Measurements from ENCODE around the gene TMEM131L.

The TMEM131L gene

DNA sequence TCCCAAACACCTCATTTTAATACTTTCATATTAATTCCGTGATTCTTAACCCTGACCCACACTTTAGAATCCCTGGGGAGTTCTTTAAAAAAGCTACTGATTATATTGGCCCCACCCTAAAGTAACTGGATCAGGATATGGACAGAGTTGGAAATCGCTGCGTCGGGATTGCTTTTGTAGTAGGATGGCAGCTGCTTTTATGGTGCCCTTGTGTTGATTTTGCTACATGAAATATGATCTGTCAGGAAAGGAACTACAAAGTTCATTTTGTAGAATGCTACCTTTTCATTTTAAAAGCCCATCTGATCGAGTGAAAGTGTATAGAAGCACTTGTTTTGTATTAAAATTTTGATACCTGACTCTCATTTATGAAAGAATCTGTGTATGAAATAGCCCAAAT is 43.6 kb downstream of the TMEM131L start:
- no peak for DNase-seq

DNA sequence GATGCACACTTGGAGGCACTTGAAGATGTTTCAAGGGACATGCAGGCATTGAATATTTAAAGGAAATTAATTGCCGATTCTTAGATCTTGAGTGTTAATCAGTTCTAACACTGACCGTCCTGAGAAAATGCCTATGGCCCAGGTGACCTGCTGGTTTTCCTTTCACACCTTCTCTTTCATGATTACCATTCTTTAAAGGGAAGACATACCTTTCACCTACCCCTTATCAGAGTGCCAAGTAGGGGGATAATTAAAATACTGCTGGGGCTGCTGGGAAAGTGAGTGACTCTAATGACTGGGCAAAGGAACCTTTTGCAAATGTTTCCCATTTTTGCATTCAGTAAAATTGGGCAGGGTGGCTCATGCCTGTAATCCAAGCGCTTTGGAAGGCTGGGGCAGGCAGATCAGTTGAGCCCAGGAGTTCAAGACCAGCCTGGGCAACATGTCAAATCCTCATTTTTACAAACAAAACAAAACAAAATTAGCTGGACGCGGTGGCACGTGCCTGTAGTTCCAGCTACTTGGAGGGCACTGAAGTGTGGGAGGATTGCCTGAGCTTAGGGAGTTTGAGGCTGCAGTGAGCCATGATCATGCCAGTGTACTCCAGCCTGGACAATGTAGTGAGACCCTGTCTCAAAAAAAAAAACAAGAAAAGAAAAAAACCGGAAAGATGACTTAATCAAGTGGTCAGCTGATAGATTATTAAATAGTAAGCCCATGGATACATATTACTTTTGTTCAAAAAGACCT is 44.3 kb downstream of the TMEM131L start:
- no peak for DNase-seq

DNA sequence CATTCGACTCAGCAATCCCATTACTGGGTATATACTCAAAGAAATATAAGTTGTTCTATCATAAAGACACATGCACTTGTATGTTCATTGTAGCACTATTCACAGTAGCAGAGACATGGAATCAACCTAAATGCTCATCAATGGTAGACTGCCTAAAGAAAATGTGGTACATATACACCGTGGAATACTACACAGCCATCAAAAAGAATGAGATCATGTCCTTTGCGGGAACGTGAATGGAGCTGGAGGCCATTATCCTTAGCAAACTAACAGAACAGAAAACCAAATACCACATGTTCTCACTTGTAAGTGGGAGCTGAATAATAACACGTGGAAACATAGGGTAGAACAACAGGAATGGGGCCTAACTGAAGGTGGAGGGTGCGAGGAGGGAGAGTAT is 44.9 kb downstream of the TMEM131L start:
- DNase-seq: no peak

DNA sequence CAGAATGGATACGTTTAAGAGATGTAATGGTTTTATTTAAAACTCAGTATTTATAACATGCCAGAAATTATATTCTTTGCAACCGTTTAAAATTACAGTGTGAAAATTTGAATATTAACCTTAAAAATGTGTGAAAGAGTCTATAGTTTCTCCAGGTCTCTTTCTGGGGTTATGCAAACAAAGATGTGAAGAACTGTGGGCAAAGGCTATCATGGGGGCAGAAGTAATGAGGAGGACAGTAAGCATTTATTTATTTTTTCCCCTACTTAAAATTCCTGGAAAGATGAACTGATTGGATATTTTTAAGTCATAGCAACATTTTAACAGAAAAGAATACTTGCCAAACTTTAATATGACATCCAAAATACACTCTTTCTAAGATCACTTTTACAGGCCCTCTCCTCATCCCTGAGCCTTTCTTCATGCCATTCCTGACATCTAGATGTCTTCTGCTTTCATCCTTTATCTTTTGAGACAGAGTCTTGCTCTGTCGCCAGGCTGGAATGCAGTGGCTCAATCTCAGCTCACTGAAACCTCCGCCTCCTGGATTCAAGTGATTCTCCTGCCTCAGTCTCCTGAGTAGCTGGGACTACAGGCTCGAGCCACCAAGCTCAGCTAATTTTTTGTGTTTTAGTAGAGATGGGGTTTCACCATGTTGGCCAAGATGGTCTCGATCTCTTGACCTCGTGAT is 46.1 kb downstream of the TMEM131L start:
- no peak for DNase-seq

DNA sequence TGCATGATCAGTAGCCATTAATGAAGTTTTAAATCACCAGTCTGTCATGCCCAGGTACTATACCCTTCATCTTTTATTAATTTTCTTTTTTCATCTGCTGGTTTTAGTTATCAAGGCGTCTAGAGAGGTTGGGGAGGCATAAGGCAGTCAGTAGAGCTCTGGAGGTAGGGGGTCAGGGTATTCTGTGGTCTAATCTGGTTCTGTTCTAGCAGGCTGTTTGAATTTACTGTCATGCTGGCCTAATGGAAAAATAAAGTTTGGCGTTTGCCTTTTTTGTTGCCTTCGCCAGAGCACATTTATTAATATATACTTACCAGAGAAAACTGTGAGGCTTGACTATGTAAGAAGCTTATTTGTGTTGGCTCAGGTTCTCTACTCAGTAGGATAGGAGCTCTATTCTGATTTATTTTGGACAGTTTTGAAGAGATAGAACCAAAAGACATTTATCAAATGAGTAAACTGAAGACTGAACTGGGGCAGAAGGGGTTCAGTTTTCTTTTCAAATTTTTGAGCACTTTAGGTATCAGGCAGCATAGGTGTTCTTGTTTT is 46.9 kb downstream of the TMEM131L start:
- DNase-seq: no peak

DNA sequence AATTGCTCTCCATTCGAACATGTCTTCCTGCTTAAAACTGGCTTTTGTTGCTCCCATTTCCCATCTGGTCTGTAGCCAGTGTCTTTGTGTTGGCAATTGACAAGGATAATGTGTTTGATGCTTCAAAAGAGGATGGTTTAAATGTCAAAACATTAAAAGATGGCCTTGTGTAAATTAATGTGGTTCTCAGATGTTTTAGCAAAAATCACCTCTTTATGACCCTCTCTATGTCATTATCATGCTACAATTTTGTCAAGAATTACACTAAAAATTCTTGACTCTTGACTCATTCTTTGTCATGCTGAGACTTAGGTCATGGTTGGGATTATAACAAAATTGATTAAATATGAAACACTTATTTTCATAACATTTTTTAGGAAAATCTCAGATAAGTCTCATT is 47.4 kb downstream of the TMEM131L start:
- no peak for DNase-seq

DNA sequence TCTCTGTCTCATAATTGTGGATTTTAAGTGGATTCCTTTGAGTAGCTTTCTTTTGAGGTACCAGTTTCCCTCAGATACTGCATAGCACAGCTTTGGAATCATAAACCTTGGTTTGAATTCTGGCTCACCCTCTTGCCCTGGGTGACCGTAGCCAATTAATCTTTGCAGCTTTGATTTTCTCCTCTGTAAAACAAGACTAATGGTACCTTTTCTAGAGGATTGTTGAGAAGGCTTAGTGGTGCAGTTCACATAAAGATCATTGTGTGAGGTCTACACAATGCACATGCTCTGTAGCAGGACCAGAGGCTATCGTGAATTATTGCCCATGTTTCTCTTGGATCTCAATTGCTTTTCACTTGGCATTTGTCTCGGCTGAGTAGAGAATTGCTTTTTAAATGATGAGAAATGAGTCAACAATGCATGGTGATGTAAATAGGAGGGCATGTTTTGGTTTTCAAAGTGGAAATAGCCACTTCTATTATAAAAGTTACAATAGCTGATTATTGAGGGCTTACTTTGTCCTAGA is 47.9 kb downstream of the TMEM131L start:
- no peak for DNase-seq

DNA sequence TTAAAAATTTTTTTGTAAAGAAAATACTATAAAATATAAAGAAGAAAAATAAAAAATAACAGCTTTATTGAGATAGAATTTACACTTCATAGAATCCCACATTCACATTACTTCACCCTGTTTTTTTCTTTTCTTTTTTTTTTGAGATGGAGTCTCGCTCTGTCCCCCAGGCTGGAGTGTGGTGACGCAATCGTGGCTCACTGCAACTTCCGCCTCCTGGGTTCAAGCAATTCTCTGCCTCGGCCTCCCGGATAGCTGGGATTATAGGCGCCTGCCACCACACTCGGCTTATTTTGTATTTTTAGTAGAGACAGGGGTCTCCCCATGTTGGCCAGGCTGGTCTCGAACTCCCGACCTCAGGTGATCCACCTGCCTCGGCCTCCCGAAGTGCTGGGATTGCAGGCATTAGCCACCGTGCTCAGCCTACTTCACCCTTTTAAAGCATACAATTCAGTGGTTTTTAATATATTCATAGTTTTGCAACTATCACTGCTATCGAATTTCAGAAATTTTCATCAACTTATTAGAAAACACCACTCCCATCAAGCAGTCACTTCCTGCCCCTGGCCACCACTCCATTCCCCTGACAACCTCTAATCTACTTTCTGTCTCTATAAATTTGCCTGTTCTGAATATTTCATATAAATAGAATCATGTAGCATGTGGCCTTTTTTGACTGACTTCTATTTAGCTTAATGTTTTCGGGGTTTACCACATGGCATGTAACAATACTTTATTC is 48.7 kb downstream of the TMEM131L start:
- no peak for DNase-seq

DNA sequence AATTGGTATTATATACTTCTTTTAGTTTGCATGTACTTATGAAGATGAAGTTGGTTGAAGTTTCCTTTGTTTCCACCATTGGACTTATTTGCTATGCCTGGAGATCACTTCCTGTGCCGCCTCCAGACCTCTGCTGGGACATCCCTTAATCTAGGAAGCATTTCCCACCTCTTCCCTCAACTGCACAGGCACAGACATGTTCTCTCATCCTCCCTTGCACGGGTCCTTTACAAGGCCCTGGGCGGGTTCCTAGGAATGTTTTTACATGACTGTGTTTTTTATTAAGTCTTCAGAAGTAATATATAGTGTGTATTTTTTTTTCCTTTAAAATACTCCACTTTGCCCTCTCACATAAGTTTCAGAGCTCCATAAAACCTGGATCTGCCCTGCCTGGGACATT is 51.0 kb downstream of the TMEM131L start:
- no peak for DNase-seq

DNA sequence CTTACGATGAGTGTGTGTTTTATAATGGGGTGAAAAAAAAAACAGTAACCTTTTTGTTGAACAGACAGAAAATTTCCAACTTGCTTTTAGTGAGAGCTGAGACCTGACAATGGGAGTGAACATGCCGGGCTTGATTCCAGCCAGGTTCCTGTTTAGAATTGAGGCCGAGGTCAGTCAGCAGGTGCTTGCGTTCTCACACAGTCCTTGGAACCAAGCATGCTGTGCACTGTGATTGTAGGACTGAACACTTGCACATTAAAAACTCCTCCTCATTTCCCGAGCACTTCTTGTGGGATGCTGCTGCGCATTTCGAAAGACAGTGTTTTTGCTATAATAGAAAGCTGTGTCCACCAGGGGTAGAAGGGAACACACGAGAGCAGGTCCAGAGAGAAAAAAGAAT is 51.8 kb downstream of the TMEM131L start:
- DNase-seq: no peak

DNA sequence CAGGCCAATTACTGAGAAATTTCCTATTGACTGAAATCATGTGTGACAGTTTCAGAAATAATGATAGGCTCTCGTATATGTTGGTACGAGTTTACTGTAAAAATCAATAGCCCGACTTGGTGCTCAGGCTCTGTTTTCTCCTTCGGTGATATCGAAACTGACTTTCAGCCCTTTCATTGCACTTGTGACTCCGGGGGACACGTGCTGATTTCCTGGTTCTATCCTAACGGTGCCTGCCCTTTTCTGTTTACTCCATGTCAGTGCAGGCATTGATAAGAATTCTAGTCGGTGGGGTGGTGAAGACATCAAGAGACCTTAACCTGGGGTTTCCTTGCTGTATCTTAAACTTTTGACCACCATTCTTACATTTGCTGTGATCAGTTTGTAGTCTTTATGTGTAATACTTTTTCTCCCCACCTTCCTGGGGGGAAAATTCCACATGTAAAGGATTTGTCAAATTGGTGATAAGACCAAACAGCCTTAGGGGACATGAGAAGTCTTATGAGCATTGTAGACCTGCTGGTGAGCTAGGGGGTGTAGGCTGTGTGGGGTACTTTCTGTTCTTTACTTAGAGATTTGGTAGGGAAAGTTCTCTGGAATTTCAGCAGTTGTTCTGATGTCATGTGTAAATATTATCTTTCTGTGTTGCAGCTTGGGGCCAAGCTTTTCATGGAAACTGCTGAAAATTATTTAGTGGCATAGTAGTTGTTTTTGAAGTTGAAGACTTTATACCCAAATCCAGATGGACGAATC is 52.7 kb downstream of the TMEM131L start:
- no peak for DNase-seq

DNA sequence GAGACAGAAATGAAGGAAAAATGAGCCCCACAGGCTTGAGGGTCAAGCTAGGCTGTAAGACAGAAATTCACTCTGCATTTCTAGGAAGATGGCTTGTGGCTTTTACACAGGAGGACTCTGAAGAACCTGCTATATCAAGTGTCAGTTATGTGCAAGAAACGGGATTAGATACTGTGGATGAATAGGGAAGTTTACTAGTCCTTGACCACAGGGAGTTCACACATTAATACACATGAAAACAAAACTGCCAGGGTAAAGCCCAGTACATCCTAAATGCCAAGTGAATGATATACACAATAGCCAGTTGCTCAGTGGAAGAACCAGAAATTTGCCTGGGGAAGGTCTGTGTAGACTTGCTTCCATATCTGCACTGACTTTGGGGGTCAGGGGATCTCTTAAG is 53.5 kb downstream of the TMEM131L start:
- no peak for DNase-seq

DNA sequence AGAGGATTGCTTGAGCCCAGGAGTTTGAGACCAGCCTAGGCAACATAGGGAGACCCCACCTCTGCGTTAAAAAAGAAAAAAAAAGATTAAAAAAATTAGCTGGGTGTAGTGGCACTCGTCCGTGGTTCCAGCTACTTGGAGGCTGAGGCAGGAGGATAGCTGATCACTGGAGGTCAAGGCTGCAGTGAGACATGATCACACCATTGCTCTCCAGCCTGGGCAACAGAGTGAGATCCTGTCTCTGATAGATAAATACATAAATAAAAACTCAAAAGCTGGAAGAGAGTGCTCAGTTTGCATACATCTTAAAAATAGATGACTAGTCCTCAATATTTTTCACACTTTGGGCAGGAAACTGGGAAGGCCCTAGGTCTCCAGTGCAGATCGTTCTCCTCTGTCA is 54.1 kb downstream of the TMEM131L start:
- DNase-seq: no peak

DNA sequence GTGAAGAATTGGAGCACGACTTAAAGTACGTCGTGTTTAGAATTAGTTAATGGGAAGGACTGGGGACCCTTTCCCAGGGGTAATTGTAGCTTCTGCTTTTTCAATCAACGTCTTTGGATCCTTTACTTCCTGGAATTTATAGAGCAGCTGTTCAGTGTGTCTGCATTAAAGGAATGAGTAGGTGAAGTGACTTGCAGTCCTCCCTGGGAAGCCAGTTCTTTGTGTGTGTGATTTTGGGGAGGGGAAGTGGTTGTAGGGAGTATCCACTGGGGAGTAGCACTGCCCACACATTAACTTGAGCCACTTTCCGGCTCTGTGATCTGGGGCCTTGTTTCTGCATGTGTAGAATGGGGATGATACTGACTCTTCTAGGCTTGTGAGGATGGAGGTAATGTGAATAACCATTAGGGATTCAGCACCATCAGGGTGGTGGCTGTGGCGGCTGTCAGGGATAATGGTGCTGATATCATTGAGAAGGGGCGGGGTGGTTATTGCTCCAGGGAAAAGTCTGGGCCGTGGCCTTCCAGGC is 54.7 kb downstream of the TMEM131L start:
- DNase-seq: no peak

DNA sequence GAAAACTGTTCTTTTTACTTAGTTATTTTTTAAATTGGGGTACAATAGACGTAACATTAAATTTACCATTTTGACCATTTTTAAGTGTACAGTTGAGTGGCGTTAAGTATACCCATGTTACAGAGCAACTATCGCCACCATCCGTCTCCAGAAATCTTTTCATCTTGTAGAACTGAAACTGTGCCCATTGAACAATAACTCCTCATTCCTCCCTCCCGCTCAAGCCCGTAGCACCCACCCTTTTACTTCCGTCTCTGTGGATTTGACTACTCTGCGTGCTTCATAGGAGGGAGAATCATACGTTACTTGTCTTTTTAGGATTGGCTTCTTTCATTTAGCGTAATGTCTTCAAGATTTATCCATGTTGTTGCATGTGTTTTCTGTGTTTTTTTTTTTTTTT is 55.3 kb downstream of the TMEM131L start:
- no peak for DNase-seq

DNA sequence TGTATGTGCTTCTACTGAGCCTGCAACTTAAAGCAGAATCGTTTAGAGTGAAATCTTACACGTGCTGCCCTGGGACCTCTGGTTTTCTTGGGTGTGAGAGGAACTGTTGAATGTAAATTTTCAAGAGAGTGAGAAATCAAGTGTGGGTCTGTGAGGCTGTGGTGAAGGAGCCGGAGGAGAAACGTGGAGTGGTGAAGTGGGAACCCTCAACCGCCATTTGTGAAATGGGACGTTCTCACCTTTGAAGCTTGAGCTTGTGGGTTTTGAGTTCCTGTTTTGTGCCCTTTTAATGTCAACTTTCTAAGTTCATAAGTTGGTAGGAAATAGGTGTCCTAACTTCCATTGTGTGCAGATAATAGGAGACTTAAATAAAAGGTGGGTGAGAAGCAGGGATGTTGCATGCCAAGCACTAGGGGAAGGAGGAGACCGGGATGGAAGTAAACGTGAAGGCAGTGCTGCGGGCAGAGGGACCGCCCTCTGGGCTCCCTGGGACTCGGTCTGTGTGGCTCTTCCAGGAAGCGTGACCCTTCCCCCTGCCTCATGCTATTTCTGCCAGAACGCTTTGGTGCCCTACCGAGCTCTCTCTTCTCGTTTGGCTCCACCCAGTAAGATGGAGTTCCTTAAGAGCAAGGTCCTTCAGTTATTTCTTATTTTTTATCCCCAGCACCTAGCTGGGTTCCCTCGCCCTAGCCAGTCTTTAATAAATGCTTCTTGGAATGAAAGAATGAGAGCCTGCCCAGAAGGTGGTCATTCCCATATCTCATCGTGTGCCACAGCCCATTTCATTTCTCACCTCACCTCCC is 56.0 kb downstream of the TMEM131L start:
- peak; percentile 76 for DNase-seq

DNA sequence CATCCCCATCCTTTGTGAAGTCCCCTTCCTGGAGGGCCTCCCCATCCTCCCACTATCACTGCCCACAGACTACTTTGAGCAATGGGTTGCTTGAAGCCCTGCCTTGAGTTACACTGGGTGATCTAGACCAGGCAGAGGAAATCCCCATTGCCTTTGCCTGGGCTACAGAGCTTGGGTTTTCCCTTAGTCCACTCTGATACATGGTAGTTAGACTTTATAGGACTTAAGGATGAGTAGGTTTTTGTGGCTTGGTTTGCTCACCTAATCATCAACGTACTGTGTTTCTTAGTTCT is 56.6 kb downstream of the TMEM131L start:
- peak; percentile 65 for DNase-seq

DNA sequence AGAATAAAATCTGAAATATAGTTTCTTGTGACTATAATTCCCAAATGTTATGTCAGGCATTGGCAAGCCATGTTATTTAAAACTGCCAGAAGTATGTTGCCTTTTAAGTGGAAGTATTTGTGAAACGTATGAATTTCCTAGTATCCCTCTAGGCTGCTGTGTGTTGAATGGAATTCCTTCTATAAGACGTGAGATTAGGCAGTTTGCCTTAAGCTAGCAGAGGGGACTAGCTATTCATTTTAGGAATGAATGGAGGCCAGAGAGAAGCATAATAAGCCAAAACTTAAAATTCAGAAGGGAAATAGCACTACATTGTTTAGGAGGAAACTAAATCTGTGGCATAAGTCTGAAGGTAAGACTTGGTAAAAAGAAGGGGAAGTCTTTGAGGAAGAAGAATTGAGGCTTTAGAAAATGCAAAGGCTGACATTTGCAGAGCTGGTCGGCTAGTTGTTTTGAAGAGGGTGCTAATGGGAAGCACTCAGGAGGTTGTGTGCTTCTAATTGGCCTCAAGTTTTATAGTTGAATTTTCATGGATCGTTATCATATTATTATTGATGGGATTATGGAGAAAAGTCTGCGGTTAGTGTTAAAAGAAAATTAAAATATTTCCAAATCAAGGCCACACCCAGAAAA is 57.1 kb downstream of the TMEM131L start:
- DNase-seq: no peak

DNA sequence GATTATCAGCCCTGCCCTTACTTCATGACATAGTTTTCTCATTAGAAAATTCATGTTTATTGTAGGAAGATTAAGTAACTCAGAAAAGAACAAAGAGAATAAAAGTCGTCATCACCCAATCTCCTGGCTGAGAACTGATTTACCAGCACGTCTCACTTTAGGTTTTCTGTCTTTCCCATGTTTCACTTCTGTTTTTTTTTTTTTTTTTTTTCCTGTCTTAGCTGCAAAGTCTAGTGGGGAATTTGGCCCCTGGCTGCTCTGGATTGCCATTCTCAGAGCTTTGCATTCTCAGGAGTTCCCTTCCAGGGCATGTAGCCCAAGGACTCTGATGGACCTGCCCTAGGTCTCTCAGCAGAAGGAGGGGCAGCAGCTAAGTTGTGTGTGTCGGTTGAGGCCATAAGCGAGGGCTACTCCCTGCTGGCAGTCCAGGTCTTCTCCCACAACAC is 57.8 kb downstream of the TMEM131L start:
- DNase-seq: no peak

DNA sequence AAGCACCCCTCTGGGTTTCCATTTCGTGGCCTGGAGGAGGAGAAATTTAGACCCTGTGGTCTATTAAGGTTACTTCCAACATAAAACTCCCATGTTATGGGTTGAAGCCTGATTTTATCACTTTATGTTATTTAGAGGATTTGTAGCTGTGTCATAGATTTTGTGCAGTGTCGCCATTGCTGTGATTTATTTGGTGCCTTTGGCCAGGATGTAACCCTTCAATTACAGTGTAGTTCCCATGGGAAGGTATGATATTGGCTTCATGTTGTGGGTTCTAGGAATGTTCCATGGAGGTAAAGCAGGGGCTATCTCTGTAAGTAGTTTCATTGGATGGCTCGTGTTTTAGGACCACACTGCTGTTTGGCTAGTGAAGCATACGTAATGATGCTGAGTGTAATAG is 58.5 kb downstream of the TMEM131L start:
- DNase-seq: no peak

DNA sequence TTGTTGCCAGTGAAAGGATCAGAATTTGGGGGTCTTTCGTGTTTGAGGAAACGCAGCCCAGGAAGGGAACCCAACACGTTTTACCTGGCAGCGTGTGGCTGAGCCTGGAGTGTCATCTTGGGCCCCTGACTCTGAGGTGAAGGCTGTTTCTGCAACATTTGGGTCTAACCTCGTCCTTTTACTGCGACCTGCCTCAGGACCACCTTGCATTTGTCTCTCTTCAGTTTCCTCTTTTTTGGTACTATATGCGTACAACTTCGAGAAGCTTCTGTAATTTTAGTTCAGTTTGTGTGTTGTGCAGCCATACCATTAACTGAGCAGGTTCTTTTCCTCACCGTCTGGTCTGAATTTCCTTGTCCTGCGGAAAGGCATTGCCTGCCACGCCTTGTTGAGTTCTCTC is 61.5 kb downstream of the TMEM131L start:
- no peak for DNase-seq

All from stimulated activated CD4-positive, alpha-beta T cell treated with anti-CD3 and anti-CD28 coated beads, Interleukin-15, amount 100 ng/mL, for 24 hours (primary cell).